Spleen (tissue), 11 donors: ENCODE results near the gene GAL3ST1. TPM values are rescaled to one million over a fixed set of nuclear protein-coding genes. Genes with fewer than 3 reads are reported as not detected.

Experiments used
- DNase-seq: peaks from one replicate; pipeline ENCODE4 v3.0.0-alpha.2; 2020
- H3K27ac ChIP-seq, 8 donors: fragments of 200-600 bp; sonication (generic) in 7 of 8; 1 replicate in 4 of 8; 2 replicates in 4 of 8; pipeline versions ENCODE4 v1.5.0 to v1.8.0; 2016 to 2021; ENCODE audit warnings: inconsistent platforms in 4 of 8, mild to moderate bottlenecking in 4 of 8, moderate library complexity in 1 of 8
- H3K27me3 ChIP-seq, 7 donors: fragments of 200-600 bp; sonication (generic) in 6 of 7; replicated peaks in 1 of 7; 1 replicate in 4 of 7; 2 replicates in 3 of 7; pipeline versions ENCODE4 v1.5.0 to v1.8.0; 2016 to 2021; ENCODE audit warnings: inconsistent platforms in 3 of 7, mild to moderate bottlenecking in 1 of 7
- H3K36me3 ChIP-seq, 6 donors: fragments of 200-600 bp; sonication (generic) in 5 of 6; 1 replicate in 4 of 6; 2 replicates in 2 of 6; pipeline versions ENCODE4 v1.5.0 to v1.8.0; 2016 to 2021; ENCODE audit warnings: inconsistent platforms in 2 of 6
- H3K4me1 ChIP-seq, 6 donors: fragments of 200-600 bp; sonication (generic) in 5 of 6; 1 replicate in 3 of 6; 2 replicates in 3 of 6; pipeline versions ENCODE4 v1.5.0 to v1.8.0; 2016 to 2021; ENCODE audit warnings: inconsistent platforms in 3 of 6
- H3K4me3 ChIP-seq, 8 donors: fragments of 200-600 bp; sonication (generic) in 7 of 8; 1 replicate in 4 of 8; 2 replicates in 4 of 8; pipeline versions ENCODE4 v1.5.0 to v1.8.0; 2016 to 2021; ENCODE audit warnings: inconsistent platforms in 4 of 8, mild to moderate bottlenecking in 4 of 8, moderate library complexity in 2 of 8
- H3K9me3 ChIP-seq, 8 donors: fragments of 200-600 bp; sonication (generic) in 7 of 8; 1 replicate in 4 of 8; 2 replicates in 4 of 8; pipeline versions ENCODE4 v1.5.0 to v1.8.0; 2016 to 2021; ENCODE audit warnings: inconsistent platforms in 4 of 8
- POLR2A ChIP-seq, 3 donors: fragments of 450-650 bp; IDR thresholded peaks; one replicate each; pipeline ENCODE4 v1.5.1; 2017; ENCODE audit warnings: antibody characterized with exemption in 3 of 3, mild to moderate bottlenecking in 1 of 3
- POLR2AphosphoS5 ChIP-seq, 3 donors: sonication (generic); formaldehyde crosslinking; IDR thresholded peaks; one replicate each; pipeline ENCODE4 v1.5.1; 2017; ENCODE audit warnings: antibody characterized with exemption in 3 of 3
- WGBS, 5 donors: extraction: QIAGEN DNeasy Blood & Tissue Kit in 3 of 5; methylation state at CpG; one replicate each; pipeline versions ENCODE4 v1.1.5 to v1.1.7; 2013 to 2018; 5-methylcytosine and 5-hydroxymethylcytosine counted together
- intact Hi-C: fragments of 100-400 bp; cut with DNase I; formaldehyde crosslinking; loops from one replicate; pipeline ENCODE4 v1.15.0; 2023; ENCODE audit warnings: low total_unique reads
- polyA plus RNA-seq, 3 donors: library from polyadenylated mRNA; stranded (reverse); fragments of 200-250 nt; gene quantifications; one replicate each; pipeline ENCODE4 v1.2.1, GENCODE V29; 2013
- total RNA-seq, 7 donors: library from RNA; depleted of rRNA in 3 of 7; stranded (reverse); fragments of >200 nt in 3 of 7; fragmentation: NEBNext Ultra II Directional in 4 of 7; extraction: Animal tissue kit (Norgen Biotek cat#: 25700) in 4 of 7; gene quantifications; one replicate each; pipeline versions ENCODE4 v1.1.0 to v1.2.1, GENCODE V29; 2016 to 2021
- TF ChIP-seq, protein P1 (sequence below), 11 experiments: fragments of 200-600 bp in 7 of 11; fragments of 450-650 bp in 4 of 11; sonication (generic) in 4 of 11; IDR thresholded peaks in 8 of 11; conservative IDR thresholded peaks in 3 of 11; 1 replicate in 7 of 11; 2 replicates in 4 of 11; pipeline versions ENCODE4 v1.4.0 to v1.8.0; 2016 to 2021; ENCODE audit warnings: antibody characterized with exemption in 11 of 11, inconsistent platforms in 4 of 11, mild to moderate bottlenecking in 1 of 11
- donor health status: healthy with polysubstance abuse.
- donor health status: DM: no; HTN: no; CAD: no; lungs with moderate emphysema.
- donor health status: DM: no; HTN: no; CAD: no.
- donor health status: Bipolar disorder and iron deficiency.
- donor health status: healthy.
- donor health status: DM: no; HTN: no; CAD: no.
- donor health status: DM: yes; HTN: yes; CAD: no.

GAL3ST1 gene
- total and polyA plus RNA-seq, 10 donors, result 0.15 to 2.1 (median 0.51) TPM; not detected in 5

DNA sequence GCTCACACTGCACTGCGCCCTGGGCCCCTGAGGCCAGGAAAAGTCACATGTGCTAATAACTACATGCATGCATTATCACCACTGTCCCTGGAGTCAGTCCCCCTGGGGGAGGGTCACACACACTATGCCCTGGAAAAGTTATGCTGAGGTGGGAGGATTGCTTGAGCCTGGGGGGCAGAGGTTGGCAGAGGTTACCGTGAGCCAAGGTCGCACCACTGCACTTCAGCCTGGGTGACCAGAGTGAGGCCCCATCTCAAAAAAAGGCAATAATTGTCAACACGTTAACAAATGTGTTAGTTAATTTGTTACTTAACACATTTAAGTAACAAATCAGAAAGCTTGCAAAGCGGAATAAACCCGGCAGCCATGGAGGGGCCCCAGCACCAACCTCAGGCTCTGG is 14.6 kb downstream of the GAL3ST1 start:
- H3K9me3 ChIP-seq, result no peaks in the 10 kb centered on the region
- TF ChIP-seq POLR2A (IDR thresholded peaks at IDR 0.05) (no peak), POLR2AphosphoS5 (IDR thresholded peaks at IDR 0.05) (no peak)
- TF ChIP-seq, protein P1, sequence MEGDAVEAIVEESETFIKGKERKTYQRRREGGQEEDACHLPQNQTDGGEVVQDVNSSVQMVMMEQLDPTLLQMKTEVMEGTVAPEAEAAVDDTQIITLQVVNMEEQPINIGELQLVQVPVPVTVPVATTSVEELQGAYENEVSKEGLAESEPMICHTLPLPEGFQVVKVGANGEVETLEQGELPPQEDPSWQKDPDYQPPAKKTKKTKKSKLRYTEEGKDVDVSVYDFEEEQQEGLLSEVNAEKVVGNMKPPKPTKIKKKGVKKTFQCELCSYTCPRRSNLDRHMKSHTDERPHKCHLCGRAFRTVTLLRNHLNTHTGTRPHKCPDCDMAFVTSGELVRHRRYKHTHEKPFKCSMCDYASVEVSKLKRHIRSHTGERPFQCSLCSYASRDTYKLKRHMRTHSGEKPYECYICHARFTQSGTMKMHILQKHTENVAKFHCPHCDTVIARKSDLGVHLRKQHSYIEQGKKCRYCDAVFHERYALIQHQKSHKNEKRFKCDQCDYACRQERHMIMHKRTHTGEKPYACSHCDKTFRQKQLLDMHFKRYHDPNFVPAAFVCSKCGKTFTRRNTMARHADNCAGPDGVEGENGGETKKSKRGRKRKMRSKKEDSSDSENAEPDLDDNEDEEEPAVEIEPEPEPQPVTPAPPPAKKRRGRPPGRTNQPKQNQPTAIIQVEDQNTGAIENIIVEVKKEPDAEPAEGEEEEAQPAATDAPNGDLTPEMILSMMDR (IDR thresholded peaks at IDR 0.05 in 8 of 11, conservative IDR thresholded peaks at IDR 0.05 in 3 of 11), result no peak
- H3K27me3 ChIP-seq, result no peaks in the 10 kb centered on the region
- H3K4me1 ChIP-seq, result no peaks in the 10 kb centered on the region
- WGBS, 5 donors, result 77 to 88% (median 85%) methylated on average over 6 of the region's 6 CpGs
- no peak overlapping the region for H3K4me3 ChIP-seq
- no peak overlapping the region for H3K27ac ChIP-seq
- intact Hi-C loops, result no loop called here
- DNase-seq, result no peak
- H3K36me3 ChIP-seq, result no peaks in the 10 kb centered on the region

DNA sequence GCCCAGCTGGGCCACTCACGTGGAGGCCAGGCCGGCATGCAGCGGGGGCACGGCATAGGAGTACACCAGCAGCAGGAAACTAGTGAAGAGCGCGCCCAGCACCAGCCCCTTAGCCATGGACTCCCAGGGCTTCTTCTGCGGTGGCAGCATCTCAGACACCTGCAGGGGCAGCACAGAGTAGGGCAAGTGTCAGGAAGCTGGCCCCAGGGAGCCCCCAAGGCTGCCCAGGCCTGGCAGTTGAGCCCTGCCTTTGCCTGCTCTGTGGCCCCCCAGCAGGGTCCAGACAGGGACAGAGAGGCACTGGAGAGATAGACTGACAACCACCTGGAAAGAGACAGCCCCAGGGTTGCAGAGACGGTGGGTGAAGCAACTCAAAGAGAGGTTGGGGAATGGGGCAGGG is 17.2 kb downstream of the GAL3ST1 start:
- intact Hi-C loops, result no loop called here
- Histone ChIP-seq H3K27me3 (no peaks in the 10 kb centered on the region), H3K4me1 (no peaks in the 10 kb centered on the region), H3K27ac (no peak overlapping the region), H3K36me3 (no peaks in the 10 kb centered on the region), H3K9me3 (no peaks in the 10 kb centered on the region), H3K4me3 (no peak overlapping the region)
- WGBS, 5 donors, result 76 to 93% (median 84%) methylated on average over 4 to 8 of the region's 8 CpGs
- DNase-seq, result no peak
- no peak for TF ChIP-seq POLR2AphosphoS5 (IDR thresholded peaks at IDR 0.05)
- no peak for TF ChIP-seq POLR2A (IDR thresholded peaks at IDR 0.05)
- TF ChIP-seq, protein P1 (IDR thresholded peaks at IDR 0.05 in 8 of 11, conservative IDR thresholded peaks at IDR 0.05 in 3 of 11), result no peak

DNA sequence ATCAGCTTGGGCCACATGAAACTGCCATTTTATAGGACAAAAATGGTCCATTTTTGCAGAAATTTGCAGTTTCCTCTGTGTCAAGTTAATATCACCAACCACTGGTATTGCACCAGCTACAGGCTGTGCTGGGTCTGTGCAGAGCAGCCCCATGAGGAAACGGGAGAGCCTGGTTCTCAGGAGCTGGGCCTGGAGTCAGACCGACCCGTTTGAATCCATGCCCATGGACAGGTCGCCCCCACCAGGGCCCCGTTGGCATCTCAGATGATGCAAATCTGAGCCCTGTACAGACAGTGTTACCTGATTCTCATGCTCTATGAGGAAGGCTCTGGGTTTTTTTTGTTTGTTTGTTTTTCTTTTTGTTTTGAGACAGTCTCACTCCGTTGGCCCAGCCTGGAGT is 18.1 kb downstream of the GAL3ST1 start:
- Histone ChIP-seq H3K9me3 (no peaks in the 10 kb centered on the region), H3K36me3 (no peaks in the 10 kb centered on the region), H3K4me3 (no peak overlapping the region), H3K27me3 (no peaks in the 10 kb centered on the region), H3K27ac (no peak overlapping the region), H3K4me1 (no peaks in the 10 kb centered on the region)
- intact Hi-C loops, result no loop called here
- TF ChIP-seq POLR2A (IDR thresholded peaks at IDR 0.05), result no peak
- TF ChIP-seq, protein P1 (IDR thresholded peaks at IDR 0.05 in 8 of 11, conservative IDR thresholded peaks at IDR 0.05 in 3 of 11), result no peak
- no peak for TF ChIP-seq POLR2AphosphoS5 (IDR thresholded peaks at IDR 0.05)
- DNase-seq, result no peak
- 67 to 81% (median 70%) methylated on average over 6 of the region's 6 CpGs for WGBS, 5 donors

DNA sequence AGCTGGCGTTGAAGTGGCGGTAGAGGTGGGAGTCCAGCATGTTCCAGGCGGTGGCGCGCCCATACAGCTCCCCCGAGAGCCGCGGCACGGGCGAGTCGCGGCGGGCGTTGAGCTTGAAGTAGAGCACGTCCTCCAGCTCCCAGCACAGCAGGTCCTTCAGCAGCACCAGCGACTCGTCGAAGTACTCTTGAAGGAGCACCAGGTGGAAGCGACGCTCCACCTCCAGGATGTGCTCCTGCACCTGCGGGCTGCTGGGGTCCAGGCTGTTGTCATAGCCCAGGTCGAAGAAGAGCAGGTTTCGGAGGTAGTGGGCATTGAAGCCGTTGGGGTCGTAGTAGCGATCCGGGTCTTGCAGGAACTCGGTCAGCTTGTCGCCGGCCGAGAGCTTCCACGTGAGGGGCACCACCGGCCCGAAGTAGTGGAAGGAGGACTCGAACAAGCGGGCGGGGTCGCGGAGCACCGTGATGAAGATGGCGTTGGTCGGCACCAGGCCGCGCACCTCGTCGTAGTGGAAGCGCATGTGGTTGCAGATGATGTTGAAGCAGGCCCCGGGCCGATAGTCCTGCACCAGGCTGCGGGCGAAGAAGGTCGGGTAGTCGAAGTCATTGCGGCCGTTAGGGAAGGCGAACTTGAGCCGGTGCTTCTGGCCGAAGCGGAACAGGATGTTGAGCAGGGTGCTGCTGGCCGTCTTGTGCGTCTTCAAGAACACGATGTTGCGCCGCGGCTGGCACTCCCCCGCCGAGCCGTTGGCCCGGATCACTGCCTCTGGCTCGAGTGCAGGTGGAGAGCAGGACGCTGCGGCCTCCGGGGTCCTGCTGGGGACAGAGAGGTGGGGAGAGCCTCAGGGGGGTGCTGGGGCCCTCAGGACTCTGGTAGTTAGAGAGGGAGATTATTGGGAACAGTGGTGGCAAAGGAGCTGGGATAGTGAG is 18.9 kb downstream of the GAL3ST1 start:
- Histone ChIP-seq H3K9me3 (no peaks in the 10 kb centered on the region), H3K4me3 (no peak overlapping the region), H3K36me3 (no peaks in the 10 kb centered on the region), H3K4me1 (no peaks in the 10 kb centered on the region), H3K27me3 (no peaks in the 10 kb centered on the region), H3K27ac (no peak overlapping the region)
- intact Hi-C loops, result no loop called here
- no peak for DNase-seq
- TF ChIP-seq, protein P1 (IDR thresholded peaks at IDR 0.05 in 8 of 11, conservative IDR thresholded peaks at IDR 0.05 in 3 of 11), result no peak
- no peak for TF ChIP-seq POLR2AphosphoS5 (IDR thresholded peaks at IDR 0.05)
- TF ChIP-seq POLR2A (IDR thresholded peaks at IDR 0.05), result no peak
- 93 to 96% (median 95%) methylated on average over 48 to 73 of the region's 73 CpGs for WGBS, 5 donors
